ENCODE measurements around the gene TBC1D17. TPM values are rescaled to one million over a fixed set of nuclear protein-coding genes. Genes with fewer than 3 reads are reported as not detected.

The TBC1D17 gene
- total RNA-seq, 1 donor from 2014 or later, result 36.8 TPM

DNA sequence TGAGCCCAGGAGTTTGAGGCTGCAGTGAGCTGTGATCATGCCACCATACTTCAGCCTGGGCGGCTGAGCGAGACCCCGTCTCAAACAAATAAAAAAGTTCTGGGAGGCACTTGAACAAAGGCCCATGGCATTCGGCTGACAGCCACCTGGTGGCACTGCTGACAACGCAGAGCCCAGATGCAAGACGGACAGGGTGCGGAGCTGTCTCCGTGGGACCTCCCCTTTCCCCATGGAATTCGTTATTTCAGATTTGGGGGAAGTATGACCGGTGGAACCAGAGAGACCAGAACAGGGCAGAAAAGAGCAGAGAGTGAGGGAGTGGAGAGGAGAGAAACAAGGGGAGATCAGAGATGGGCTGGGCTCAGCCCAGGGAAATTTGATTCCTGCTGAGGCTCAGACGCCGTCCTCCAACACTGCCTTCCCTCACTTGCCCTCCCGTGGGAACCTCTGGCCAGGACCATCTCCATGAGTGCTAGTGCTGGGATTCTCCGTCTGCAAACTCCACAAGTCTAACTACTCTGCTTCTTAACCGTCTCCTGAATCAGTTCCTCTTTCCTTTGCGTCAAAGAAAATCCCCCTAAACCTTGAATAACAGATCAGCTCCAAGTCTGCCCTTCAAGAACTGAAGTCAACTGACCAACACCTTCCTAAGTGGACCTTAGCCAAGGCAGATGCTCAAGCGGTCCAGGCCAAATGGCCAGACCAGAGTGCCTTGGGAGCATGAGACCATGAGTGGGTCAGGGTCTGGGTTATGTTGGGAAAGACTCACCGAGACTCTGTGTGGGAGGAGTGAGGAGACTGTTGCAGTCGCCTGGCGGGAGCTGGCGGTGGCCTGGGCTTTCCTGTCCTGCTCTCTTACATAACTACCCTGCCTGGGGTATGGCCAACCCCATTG lies 39.6 kb downstream of the TBC1D17 start:
- H3K27me3 Mint-ChIP-seq (ENCODE audit: unreplicated experiment), result peaks cover 15% of the 10 kb centered on the region
- H3K4me1 Mint-ChIP-seq (ENCODE audit: unreplicated experiment), result peaks cover 3% of the 10 kb centered on the region
- H3K27ac Mint-ChIP-seq (ENCODE audit: unreplicated experiment), result no peak overlapping the region
- H3K4me3 Mint-ChIP-seq (ENCODE audit: unreplicated experiment), result peak overlapping the region; percentile 80
- TF ChIP-seq, protein P1, sequence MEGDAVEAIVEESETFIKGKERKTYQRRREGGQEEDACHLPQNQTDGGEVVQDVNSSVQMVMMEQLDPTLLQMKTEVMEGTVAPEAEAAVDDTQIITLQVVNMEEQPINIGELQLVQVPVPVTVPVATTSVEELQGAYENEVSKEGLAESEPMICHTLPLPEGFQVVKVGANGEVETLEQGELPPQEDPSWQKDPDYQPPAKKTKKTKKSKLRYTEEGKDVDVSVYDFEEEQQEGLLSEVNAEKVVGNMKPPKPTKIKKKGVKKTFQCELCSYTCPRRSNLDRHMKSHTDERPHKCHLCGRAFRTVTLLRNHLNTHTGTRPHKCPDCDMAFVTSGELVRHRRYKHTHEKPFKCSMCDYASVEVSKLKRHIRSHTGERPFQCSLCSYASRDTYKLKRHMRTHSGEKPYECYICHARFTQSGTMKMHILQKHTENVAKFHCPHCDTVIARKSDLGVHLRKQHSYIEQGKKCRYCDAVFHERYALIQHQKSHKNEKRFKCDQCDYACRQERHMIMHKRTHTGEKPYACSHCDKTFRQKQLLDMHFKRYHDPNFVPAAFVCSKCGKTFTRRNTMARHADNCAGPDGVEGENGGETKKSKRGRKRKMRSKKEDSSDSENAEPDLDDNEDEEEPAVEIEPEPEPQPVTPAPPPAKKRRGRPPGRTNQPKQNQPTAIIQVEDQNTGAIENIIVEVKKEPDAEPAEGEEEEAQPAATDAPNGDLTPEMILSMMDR (IDR thresholded peaks at IDR 0.05; ENCODE audit: unreplicated experiment), result no peak
- H3K9me3 Mint-ChIP-seq (ENCODE audit: unreplicated experiment), result no peaks in the 10 kb centered on the region
- peaks cover 49% of the 10 kb centered on the region for H3K36me3 Mint-ChIP-seq (ENCODE audit: low read depth, unreplicated experiment)
- no peak for DNase-seq (ENCODE audit: low spot score)

DNA sequence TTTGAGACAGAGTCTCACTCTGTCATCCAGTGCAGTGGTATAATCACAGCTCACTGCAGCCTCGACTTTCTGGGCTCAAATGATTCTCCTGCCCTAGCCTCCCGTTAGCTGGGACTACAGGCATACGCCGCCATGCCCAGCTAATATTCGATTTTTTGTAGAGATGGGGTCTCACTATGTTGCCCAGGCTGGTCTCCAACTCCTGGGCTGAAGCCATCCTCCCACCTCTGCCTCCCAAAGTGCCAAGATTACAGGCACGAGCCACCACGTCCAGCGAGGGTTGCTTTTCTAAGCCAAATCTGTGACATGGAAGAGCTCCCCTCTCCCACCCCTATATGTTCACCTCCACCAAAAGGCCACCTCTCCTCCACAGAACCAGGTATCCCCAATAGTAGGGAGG lies 40.6 kb downstream of the TBC1D17 start:
- H3K4me3 Mint-ChIP-seq (ENCODE audit: unreplicated experiment), result no peak overlapping the region
- no peak for DNase-seq (ENCODE audit: low spot score)
- peaks cover 42% of the 10 kb centered on the region for H3K36me3 Mint-ChIP-seq (ENCODE audit: low read depth, unreplicated experiment)
- H3K9me3 Mint-ChIP-seq (ENCODE audit: unreplicated experiment), result no peaks in the 10 kb centered on the region
- H3K27me3 Mint-ChIP-seq (ENCODE audit: unreplicated experiment), result peaks cover 15% of the 10 kb centered on the region
- peaks cover 3% of the 10 kb centered on the region for H3K4me1 Mint-ChIP-seq (ENCODE audit: unreplicated experiment)
- TF ChIP-seq, protein P1 (IDR thresholded peaks at IDR 0.05; ENCODE audit: unreplicated experiment), result no peak
- H3K27ac Mint-ChIP-seq (ENCODE audit: unreplicated experiment), result no peak overlapping the region

DNA sequence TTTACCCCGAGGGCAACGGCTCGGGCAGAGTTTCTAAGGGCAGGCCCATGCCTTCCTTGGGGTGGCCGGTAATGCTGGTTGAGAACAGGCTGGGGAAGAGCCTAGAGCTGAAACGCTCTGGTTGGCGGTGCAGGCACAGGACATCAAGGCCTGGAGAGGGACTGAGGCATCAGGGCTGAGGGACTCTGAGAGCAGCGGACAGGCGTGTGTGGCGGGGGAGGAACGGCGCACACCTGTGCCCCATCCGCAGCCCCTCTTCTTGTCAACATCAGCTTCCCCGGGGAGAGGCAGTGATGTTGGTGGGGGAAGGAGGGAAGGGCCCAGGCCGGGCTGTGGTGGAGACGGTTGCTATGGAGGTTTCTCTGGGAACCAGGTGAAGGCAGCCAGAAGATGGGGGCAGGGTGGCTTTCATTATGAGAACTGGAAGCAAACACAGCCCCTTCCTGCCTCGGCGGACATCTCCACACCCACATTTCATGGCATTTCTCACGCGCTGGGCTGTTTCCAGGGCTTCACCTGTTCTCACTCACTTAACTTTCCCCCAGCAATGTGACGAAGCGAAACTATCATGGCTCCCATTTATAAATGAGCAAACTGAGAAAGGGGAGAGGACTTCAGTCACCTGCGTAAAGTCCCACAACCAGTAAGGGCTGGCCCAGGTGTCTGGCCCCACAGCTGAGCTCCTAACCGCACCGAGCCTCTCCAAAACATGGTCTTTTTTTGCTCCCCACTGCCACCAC lies 43.3 kb downstream of the TBC1D17 start:
- no peaks in the 10 kb centered on the region for H3K9me3 Mint-ChIP-seq (ENCODE audit: unreplicated experiment)
- H3K4me1 Mint-ChIP-seq (ENCODE audit: unreplicated experiment), result no peaks in the 10 kb centered on the region
- peaks cover 37% of the 10 kb centered on the region for H3K36me3 Mint-ChIP-seq (ENCODE audit: low read depth, unreplicated experiment)
- no peak overlapping the region for H3K4me3 Mint-ChIP-seq (ENCODE audit: unreplicated experiment)
- TF ChIP-seq, protein P1 (IDR thresholded peaks at IDR 0.05; ENCODE audit: unreplicated experiment), result no peak
- H3K27ac Mint-ChIP-seq (ENCODE audit: unreplicated experiment), result peak overlapping the region; percentile 55
- no peak for DNase-seq (ENCODE audit: low spot score)
- peaks cover 9% of the 10 kb centered on the region for H3K27me3 Mint-ChIP-seq (ENCODE audit: unreplicated experiment)

DNA sequence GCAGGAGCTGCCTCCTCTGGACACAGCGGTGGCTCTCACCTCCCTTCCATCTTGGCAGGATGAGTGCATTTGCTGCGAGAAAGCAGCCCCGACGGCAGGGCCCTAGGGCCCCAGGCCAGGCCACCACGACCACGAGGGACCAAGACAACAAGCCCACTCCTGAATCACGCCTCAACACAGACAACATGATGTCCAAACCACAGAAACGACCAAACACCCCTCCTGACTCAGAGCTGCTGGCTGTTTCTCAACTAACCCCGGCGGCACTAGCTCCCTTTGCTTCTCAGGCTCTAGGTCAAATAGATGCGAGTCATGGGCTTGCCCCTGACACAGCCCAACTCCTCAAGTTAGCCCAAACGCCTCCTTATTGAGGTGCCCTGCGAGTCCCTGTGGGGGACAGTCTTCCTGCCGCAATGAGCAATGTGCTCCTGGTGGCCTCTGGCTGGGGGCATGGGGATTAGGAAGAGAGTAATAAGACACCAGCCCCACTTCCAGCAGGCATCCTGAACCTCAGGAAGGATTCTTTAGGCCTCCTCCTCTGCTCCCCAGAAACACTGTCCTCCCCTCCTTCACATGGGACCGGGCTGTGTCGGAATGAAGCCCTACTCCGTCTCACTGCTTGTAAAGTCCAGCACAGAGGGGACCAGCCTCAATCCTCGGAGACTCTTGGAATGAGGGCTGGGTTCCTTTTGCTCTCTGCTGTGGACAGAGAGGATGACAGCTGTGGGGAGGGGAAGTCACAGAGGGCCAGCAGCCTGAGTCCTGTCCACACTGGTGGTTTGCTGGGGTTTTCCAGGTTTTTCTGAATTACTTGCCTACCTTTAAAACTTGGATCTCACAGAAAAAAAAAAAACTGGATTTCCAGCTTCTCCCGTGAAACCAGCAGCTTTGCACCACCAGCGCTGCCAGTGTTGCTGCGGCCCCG lies 44.6 kb downstream of the TBC1D17 start:
- Mint-ChIP-seq H3K9me3 (ENCODE audit: unreplicated experiment) (no peaks in the 10 kb centered on the region), H3K27ac (ENCODE audit: unreplicated experiment) (no peak overlapping the region), H3K36me3 (ENCODE audit: low read depth, unreplicated experiment) (peaks cover 32% of the 10 kb centered on the region), H3K27me3 (ENCODE audit: unreplicated experiment) (peaks cover 11% of the 10 kb centered on the region), H3K4me1 (ENCODE audit: unreplicated experiment) (peaks cover under 1% of the 10 kb centered on the region), H3K4me3 (ENCODE audit: unreplicated experiment) (peak overlapping the region; percentile 18)
- TF ChIP-seq, protein P1 (IDR thresholded peaks at IDR 0.05; ENCODE audit: unreplicated experiment), result no peak
- DNase-seq (ENCODE audit: low spot score), result no peak

Measured in endothelial cell (in vitro differentiated cells).